Kasumi-1 (cell line): ENCODE data around the gene NT5DC2.

ENCODE experiments used
- DNase-seq, 2 experiments: peaks; one replicate each; lab custom pipeline; 2025; lab: John Stamatoyannopoulos, UW

Gene NT5DC2

GRCh38 chr3:52509753-52510328 is 23.8 kb downstream of the NT5DC2 start:
- no peak for DNase-seq

GRCh38 chr3:52507359-52507758 is 26.3 kb downstream of the NT5DC2 start:
- no peak for DNase-seq

- DNase-seq, result no peak
Observed at GRCh38 chr3:52506266-52506966, 27.2 kb downstream of the NT5DC2 start.

- no peak for DNase-seq
Observed at GRCh38 chr3:52504977-52505376, 28.7 kb downstream of the NT5DC2 start.

- DNase-seq, result no peak
Observed at GRCh38 chr3:52503788-52504424, 29.8 kb downstream of the NT5DC2 start.

GRCh38 chr3:52502808-52503350 is 30.8 kb downstream of the NT5DC2 start:
- DNase-seq, result no peak

- no peak for DNase-seq
Observed at GRCh38 chr3:52502001-52502400, 31.7 kb downstream of the NT5DC2 start.

GRCh38 chr3:52501046-52501445 is 32.6 kb downstream of the NT5DC2 start:
- no peak for DNase-seq

- peak; percentile 96 to 98 for DNase-seq
Observed at GRCh38 chr3:52498137-52499054, 35.3 kb downstream of the NT5DC2 start.

- no peak for DNase-seq
Observed at GRCh38 chr3:52495777-52496602, 37.7 kb downstream of the NT5DC2 start.

- DNase-seq, result no peak
Observed at GRCh38 chr3:52494886-52495495, 38.7 kb downstream of the NT5DC2 start, which contains the start of gene STAB1. Gene STAB1, plus strand, starts transcription at chr3:52495338. Its CDS starts 76 bp downstream, at chr3:52495414.

- peak in 1 of 2 experiments; percentile 6 for DNase-seq
Observed at GRCh38 chr3:52494445-52494844, 39.2 kb downstream of the NT5DC2 start.

GRCh38 chr3:52493232-52494017 is 40.2 kb downstream of the NT5DC2 start:
- DNase-seq, result no peak

GRCh38 chr3:52492059-52492458 is 41.6 kb downstream of the NT5DC2 start:
- DNase-seq, result no peak

- DNase-seq, result peak; percentile 86 to 90
Observed at GRCh38 chr3:52490939-52491526, 42.6 kb downstream of the NT5DC2 start.

GRCh38 chr3:52490035-52490938 is 43.4 kb downstream of the NT5DC2 start:
- peak; percentile 43 to 47 for DNase-seq

GRCh38 chr3:52489453-52489852 is 44.2 kb downstream of the NT5DC2 start:
- no peak for DNase-seq

GRCh38 chr3:52488746-52489145 is 44.9 kb downstream of the NT5DC2 start:
- DNase-seq, result no peak
